Smooth muscle cell (in vitro differentiated cells): ENCODE results near the gene MELK. TPM values are rescaled to one million over a fixed set of nuclear protein-coding genes. Genes with fewer than 3 reads are reported as not detected.
A peak's percentile ranks its signal among the peaks of the same experiment; 100 is the strongest.

ENCODE experiments used
- DNase-seq: peaks from one replicate; lab custom pipeline; 2025; ENCODE audit not compliant: unreplicated experiment; lab: John Stamatoyannopoulos, UW
- H2AFZ ChIP-seq: fragments of 200-600 bp; sonication (generic); 2 replicates; pipeline ENCODE4 v1.6.0; 2016; ENCODE audit warnings: antibody characterized with exemption, low read depth, mild to moderate bottlenecking
- H3F3A ChIP-seq: fragments of 200-600 bp; sonication (generic); 2 replicates; pipeline ENCODE4 v1.6.0; 2017; ENCODE audit warnings: antibody characterized with exemption, low read depth
- H3K27ac ChIP-seq: fragments of 200-600 bp; sonication (generic); 2 replicates; pipeline ENCODE4 v1.5.1; 2016; ENCODE audit warnings: low read depth, mild to moderate bottlenecking
- H3K27me3 ChIP-seq: fragments of 200-600 bp; sonication (generic); 2 replicates; pipeline ENCODE4 v1.6.1; 2016; ENCODE audit warnings: low read depth, mild to moderate bottlenecking
- H3K36me3 ChIP-seq: fragments of 200-600 bp; sonication (generic); 2 replicates; pipeline ENCODE4 v1.5.1; 2016; ENCODE audit warnings: low read depth
- H3K4me1 ChIP-seq: fragments of 200-600 bp; sonication (generic); 2 replicates; pipeline ENCODE4 v1.5.1; 2016; ENCODE audit warnings: low read depth
- H3K4me2 ChIP-seq: fragments of 200-600 bp; sonication (generic); 2 replicates; pipeline ENCODE4 v1.6.0; 2016; ENCODE audit warnings: mild to moderate bottlenecking
- H3K4me3 ChIP-seq: fragments of 200-600 bp; sonication (generic); 2 replicates; pipeline ENCODE4 v1.5.1; 2016; ENCODE audit warnings: mild to moderate bottlenecking
- H3K79me2 ChIP-seq: fragments of 200-600 bp; sonication (generic); 2 replicates; pipeline ENCODE4 v1.6.0; 2016; ENCODE audit warnings: low read depth, mild to moderate bottlenecking
- H3K9ac ChIP-seq: fragments of 200-600 bp; sonication (generic); 2 replicates; pipeline ENCODE4 v1.6.0; 2016; ENCODE audit warnings: low read depth
- H3K9me3 ChIP-seq: fragments of 200-600 bp; sonication (generic); replicated peaks from 2 replicates; pipeline ENCODE4 v1.5.1; 2016; ENCODE audit warnings: low read depth
- H4K20me1 ChIP-seq: fragments of 200-600 bp; sonication (generic); 2 replicates; pipeline ENCODE4 v1.6.0; 2016; ENCODE audit warnings: low read depth
- CTCF ChIP-seq: fragments of 200-600 bp; sonication (generic); IDR thresholded peaks from 2 replicates; pipeline ENCODE4 v1.5.1; 2017; ENCODE audit warnings: borderline replicate concordance, mild to moderate bottlenecking, antibody characterized with exemption; ENCODE audit not compliant: insufficient read depth, poor library complexity, severe bottlenecking
- WGBS: methylation state at CpG from one replicate; pipeline ENCODE4 v1.1.7; 2016; ENCODE audit warnings: low lambda C conversion rate; 5-methylcytosine and 5-hydroxymethylcytosine counted together
- polyA plus RNA-seq: library from polyadenylated mRNA; unstranded; fragments of >200 nt; fragmentation: Nextera tagmentation; extraction: Ambion mirVana; gene quantifications from 2 replicates; pipeline ENCODE4 v1.2.1, GENCODE V29; 2016
- total RNA-seq: library from RNA; depleted of rRNA; stranded (reverse); fragments of >200 nt; gene quantifications from 2 replicates; pipeline ENCODE4 v1.2.3, GENCODE V29; 2014

MELK gene
- total and polyA plus RNA-seq, 2 experiments from 2014 or later = 20.1 to 25.3 TPM

- peak overlapping the region; percentile 20 for H3K27ac ChIP-seq
- H3F3A ChIP-seq = no peaks in the 10 kb centered on the region
- no peaks in the 10 kb centered on the region for H3K36me3 ChIP-seq
- no peak for DNase-seq
- peak overlapping the region; percentile 38 for H3K4me2 ChIP-seq
- H3K9me3 ChIP-seq = no peaks in the 10 kb centered on the region
- H3K27me3 ChIP-seq = no peaks in the 10 kb centered on the region
- no peak overlapping the region for H3K4me3 ChIP-seq
- no peaks in the 10 kb centered on the region for H4K20me1 ChIP-seq
- H3K79me2 ChIP-seq = no peaks in the 10 kb centered on the region
- no peak for TF ChIP-seq CTCF
- WGBS = 57% methylated on average over 1 of the region's 1 CpG
- no peaks in the 10 kb centered on the region for H3K4me1 ChIP-seq
- H2AFZ ChIP-seq = no peak overlapping the region
- no peak overlapping the region for H3K9ac ChIP-seq
These were observed 25.6 kb downstream of the MELK start for GRCh38 chr9:36598273-36598672.

DNA sequence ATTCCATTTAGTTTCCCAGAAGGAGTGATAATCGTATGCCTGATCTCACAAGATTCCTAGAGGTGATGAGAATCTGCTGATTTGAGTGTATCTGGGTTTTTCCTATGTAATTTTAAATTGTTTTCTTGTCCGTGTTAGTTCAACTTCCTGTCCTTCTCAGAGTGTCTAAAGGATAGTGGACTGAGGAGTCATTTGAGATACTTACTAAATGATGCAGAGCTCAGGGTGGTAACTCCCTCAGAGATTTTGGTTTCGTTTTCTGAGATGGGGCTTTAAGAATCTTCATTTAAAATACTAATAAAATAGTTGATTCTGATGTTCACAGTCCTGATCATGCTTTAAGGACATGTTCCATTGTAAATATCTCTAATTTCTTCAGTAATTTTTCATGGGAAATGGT lies 30.3 kb downstream of the MELK start:
- no peak overlapping the region for H3K4me2 ChIP-seq
- TF ChIP-seq CTCF = no peak
- no peak overlapping the region for H3K9ac ChIP-seq
- no peak overlapping the region for H2AFZ ChIP-seq
- H3K79me2 ChIP-seq = no peaks in the 10 kb centered on the region
- H3F3A ChIP-seq = no peaks in the 10 kb centered on the region
- H4K20me1 ChIP-seq = no peaks in the 10 kb centered on the region
- H3K4me3 ChIP-seq = no peak overlapping the region
- H3K9me3 ChIP-seq = no peaks in the 10 kb centered on the region
- H3K4me1 ChIP-seq = no peaks in the 10 kb centered on the region
- no peaks in the 10 kb centered on the region for H3K27me3 ChIP-seq
- 92% methylated on average over 3 of the region's 3 CpGs for WGBS
- H3K36me3 ChIP-seq = no peaks in the 10 kb centered on the region
- no peak for DNase-seq
- no peak overlapping the region for H3K27ac ChIP-seq

GRCh38 chr9:36609306-36609705 lies 36.6 kb downstream of the MELK start:
- H4K20me1 ChIP-seq = no peaks in the 10 kb centered on the region
- TF ChIP-seq CTCF = no peak
- no peak overlapping the region for H3K4me2 ChIP-seq
- no peak for DNase-seq
- no peaks in the 10 kb centered on the region for H3K4me1 ChIP-seq
- no peaks in the 10 kb centered on the region for H3K9me3 ChIP-seq
- no peaks in the 10 kb centered on the region for H3K27me3 ChIP-seq
- H3K4me3 ChIP-seq = no peak overlapping the region
- WGBS = 80% methylated on average over 2 of the region's 2 CpGs
- H2AFZ ChIP-seq = no peak overlapping the region
- no peaks in the 10 kb centered on the region for H3F3A ChIP-seq
- H3K9ac ChIP-seq = no peak overlapping the region
- no peaks in the 10 kb centered on the region for H3K79me2 ChIP-seq
- no peak overlapping the region for H3K27ac ChIP-seq
- H3K36me3 ChIP-seq = no peaks in the 10 kb centered on the region

DNA sequence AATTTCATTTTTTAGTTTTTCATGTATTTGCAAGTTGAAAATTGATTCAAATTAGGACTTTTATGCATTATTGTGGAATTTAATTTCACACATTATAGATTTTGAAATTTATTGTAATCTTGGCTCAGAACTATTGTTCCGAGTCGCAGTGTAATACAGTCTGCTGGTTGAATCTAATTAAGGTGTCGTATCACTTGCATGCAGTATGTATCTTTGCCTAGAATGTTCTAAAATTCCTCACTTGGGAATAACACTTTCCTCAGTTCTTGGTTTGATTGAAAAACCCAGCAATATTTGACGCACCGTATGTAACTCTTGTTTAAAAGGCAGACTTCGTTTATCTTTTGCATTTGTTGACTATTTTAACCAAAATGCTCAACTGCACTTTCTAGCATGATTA lies 49.4 kb downstream of the MELK start:
- no peak for DNase-seq
- Histone ChIP-seq H3K4me1 (no peaks in the 10 kb centered on the region), H3K27me3 (no peaks in the 10 kb centered on the region), H3K79me2 (no peaks in the 10 kb centered on the region), H3K9me3 (no peaks in the 10 kb centered on the region), H3K9ac (no peak overlapping the region), H2AFZ (no peak overlapping the region), H3K36me3 (no peaks in the 10 kb centered on the region), H3K4me3 (no peak overlapping the region), H3F3A (no peaks in the 10 kb centered on the region), H3K4me2 (no peak overlapping the region), H3K27ac (no peak overlapping the region), H4K20me1 (no peaks in the 10 kb centered on the region)
- TF ChIP-seq CTCF = no peak
- WGBS = 97% methylated on average over 6 of the region's 6 CpGs
